ENCODE measurements around the gene OR6N2. TPM values are rescaled to one million over a fixed set of nuclear protein-coding genes. Genes with fewer than 3 reads are reported as not detected.

The OR6N2 gene
- total and polyA plus RNA-seq, 9 of the 15 experiments (the other 6 are each of a cell fraction or from before 2014, with no cell fraction given): not detected

DNA sequence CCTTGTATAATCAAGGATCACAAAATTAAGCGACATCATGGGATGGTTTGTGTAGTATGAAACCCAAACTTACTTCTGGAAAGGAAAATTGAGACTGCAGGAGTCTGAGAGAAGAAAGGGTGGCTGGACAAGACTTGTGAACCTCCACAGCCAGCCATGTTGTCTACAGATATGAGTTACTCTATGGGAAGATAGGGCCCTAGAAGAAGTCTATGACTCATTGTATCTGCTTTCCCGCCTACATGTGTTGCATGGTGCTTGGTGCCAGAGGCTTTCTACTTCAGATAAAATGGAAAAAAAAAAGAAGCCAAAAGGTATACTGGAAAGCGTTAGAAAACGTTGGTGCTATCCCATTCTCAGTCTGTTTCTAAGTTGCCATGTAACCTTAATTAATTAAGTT is 18.7 kb upstream of the OR6N2 start (continued):
- TF ChIP-seq, protein P1, sequence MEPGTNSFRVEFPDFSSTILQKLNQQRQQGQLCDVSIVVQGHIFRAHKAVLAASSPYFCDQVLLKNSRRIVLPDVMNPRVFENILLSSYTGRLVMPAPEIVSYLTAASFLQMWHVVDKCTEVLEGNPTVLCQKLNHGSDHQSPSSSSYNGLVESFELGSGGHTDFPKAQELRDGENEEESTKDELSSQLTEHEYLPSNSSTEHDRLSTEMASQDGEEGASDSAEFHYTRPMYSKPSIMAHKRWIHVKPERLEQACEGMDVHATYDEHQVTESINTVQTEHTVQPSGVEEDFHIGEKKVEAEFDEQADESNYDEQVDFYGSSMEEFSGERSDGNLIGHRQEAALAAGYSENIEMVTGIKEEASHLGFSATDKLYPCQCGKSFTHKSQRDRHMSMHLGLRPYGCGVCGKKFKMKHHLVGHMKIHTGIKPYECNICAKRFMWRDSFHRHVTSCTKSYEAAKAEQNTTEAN (CRISPR knock-in tag; IDR thresholded peaks at IDR 0.05): no peak
- TF ChIP-seq, protein P2, sequence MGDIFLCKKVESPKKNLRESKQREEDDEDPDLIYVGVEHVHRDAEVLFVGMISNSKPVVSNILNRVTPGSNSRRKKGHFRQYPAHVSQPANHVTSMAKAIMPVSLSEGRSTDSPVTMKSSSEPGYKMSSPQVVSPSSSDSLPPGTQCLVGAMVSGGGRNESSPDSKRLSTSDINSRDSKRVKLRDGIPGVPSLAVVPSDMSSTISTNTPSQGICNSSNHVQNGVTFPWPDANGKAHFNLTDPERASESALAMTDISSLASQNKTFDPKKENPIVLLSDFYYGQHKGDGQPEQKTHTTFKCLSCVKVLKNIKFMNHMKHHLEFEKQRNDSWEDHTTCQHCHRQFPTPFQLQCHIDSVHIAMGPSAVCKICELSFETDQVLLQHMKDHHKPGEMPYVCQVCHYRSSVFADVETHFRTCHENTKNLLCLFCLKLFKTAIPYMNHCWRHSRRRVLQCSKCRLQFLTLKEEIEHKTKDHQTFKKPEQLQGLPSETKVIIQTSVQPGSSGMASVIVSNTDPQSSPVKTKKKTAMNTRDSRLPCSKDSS (IDR thresholded peaks at IDR 0.05; ENCODE audit: low read depth, partially characterized antibody): no peak
- TF ChIP-seq GATAD2A (IDR thresholded peaks at IDR 0.05) (no peak), ETS2 (tag; IDR thresholded peaks at IDR 0.05; ENCODE audit: borderline replicate concordance, poor library complexity, severe bottlenecking) (no peak), HDAC3 (IDR thresholded peaks at IDR 0.05; ENCODE audit: borderline replicate concordance, partially characterized antibody) (no peak), ZNF644 (tag; IDR thresholded peaks at IDR 0.05; ENCODE audit: low read depth) (no peak), HMG20A (CRISPR knock-in tag; conservative IDR thresholded peaks at IDR 0.05) (no peak), FOS (IDR thresholded peaks at IDR 0.05; ENCODE audit: extremely low read depth, insufficient read length) (no peak)
- TF ChIP-seq, protein P3, sequence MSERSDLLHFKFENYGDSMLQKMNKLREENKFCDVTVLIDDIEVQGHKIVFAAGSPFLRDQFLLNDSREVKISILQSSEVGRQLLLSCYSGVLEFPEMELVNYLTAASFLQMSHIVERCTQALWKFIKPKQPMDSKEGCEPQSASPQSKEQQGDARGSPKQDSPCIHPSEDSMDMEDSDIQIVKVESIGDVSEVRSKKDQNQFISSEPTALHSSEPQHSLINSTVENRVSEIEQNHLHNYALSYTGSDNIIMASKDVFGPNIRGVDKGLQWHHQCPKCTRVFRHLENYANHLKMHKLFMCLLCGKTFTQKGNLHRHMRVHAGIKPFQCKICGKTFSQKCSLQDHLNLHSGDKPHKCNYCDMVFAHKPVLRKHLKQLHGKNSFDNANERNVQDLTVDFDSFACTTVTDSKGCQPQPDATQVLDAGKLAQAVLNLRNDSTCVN (CRISPR knock-in tag; IDR thresholded peaks at IDR 0.05): no peak
- TF ChIP-seq, protein P4, sequence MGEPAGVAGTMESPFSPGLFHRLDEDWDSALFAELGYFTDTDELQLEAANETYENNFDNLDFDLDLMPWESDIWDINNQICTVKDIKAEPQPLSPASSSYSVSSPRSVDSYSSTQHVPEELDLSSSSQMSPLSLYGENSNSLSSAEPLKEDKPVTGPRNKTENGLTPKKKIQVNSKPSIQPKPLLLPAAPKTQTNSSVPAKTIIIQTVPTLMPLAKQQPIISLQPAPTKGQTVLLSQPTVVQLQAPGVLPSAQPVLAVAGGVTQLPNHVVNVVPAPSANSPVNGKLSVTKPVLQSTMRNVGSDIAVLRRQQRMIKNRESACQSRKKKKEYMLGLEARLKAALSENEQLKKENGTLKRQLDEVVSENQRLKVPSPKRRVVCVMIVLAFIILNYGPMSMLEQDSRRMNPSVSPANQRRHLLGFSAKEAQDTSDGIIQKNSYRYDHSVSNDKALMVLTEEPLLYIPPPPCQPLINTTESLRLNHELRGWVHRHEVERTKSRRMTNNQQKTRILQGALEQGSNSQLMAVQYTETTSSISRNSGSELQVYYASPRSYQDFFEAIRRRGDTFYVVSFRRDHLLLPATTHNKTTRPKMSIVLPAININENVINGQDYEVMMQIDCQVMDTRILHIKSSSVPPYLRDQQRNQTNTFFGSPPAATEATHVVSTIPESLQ (CRISPR knock-in tag; IDR thresholded peaks at IDR 0.05): no peak
- TF ChIP-seq, protein P5, sequence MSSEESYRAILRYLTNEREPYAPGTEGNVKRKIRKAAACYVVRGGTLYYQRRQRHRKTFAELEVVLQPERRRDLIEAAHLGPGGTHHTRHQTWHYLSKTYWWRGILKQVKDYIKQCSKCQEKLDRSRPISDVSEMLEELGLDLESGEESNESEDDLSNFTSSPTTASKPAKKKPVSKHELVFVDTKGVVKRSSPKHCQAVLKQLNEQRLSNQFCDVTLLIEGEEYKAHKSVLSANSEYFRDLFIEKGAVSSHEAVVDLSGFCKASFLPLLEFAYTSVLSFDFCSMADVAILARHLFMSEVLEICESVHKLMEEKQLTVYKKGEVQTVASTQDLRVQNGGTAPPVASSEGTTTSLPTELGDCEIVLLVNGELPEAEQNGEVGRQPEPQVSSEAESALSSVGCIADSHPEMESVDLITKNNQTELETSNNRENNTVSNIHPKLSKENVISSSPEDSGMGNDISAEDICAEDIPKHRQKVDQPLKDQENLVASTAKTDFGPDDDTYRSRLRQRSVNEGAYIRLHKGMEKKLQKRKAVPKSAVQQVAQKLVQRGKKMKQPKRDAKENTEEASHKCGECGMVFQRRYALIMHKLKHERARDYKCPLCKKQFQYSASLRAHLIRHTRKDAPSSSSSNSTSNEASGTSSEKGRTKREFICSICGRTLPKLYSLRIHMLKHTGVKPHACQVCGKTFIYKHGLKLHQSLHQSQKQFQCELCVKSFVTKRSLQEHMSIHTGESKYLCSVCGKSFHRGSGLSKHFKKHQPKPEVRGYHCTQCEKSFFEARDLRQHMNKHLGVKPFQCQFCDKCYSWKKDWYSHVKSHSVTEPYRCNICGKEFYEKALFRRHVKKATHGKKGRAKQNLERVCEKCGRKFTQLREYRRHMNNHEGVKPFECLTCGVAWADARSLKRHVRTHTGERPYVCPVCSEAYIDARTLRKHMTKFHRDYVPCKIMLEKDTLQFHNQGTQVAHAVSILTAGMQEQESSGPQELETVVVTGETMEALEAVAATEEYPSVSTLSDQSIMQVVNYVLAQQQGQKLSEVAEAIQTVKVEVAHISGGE (CRISPR knock-in tag; IDR thresholded peaks at IDR 0.05): peak in 1 of 3 experiments; percentile 60; a peak in 1 of 6 replicates
- TF ChIP-seq, protein P6, sequence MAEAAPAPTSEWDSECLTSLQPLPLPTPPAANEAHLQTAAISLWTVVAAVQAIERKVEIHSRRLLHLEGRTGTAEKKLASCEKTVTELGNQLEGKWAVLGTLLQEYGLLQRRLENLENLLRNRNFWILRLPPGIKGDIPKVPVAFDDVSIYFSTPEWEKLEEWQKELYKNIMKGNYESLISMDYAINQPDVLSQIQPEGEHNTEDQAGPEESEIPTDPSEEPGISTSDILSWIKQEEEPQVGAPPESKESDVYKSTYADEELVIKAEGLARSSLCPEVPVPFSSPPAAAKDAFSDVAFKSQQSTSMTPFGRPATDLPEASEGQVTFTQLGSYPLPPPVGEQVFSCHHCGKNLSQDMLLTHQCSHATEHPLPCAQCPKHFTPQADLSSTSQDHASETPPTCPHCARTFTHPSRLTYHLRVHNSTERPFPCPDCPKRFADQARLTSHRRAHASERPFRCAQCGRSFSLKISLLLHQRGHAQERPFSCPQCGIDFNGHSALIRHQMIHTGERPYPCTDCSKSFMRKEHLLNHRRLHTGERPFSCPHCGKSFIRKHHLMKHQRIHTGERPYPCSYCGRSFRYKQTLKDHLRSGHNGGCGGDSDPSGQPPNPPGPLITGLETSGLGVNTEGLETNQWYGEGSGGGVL (CRISPR knock-in tag; IDR thresholded peaks at IDR 0.05): no peak
- TF ChIP-seq, protein P7, sequence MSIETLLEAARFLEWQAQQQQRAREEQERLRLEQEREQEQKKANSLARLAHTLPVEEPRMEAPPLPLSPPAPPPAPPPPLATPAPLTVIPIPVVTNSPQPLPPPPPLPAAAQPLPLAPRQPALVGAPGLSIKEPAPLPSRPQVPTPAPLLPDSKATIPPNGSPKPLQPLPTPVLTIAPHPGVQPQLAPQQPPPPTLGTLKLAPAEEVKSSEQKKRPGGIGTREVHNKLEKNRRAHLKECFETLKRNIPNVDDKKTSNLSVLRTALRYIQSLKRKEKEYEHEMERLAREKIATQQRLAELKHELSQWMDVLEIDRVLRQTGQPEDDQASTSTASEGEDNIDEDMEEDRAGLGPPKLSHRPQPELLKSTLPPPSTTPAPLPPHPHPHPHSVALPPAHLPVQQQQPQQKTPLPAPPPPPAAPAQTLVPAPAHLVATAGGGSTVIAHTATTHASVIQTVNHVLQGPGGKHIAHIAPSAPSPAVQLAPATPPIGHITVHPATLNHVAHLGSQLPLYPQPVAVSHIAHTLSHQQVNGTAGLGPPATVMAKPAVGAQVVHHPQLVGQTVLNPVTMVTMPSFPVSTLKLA (conservative IDR thresholded peaks at IDR 0.05): 0 out of 4 replicates have a peak, but pooled peaks of 1 of the 2 experiments have one; percentile 21

Data from K562 (cell line).